H9 (cell line): ENCODE data around the gene RALY. TPM values are rescaled to one million over a fixed set of nuclear protein-coding genes. Genes with fewer than 3 reads are reported as not detected.

Experiments used
- DNase-seq: peaks from one replicate; pipeline ENCODE4 v3.0.0-alpha.2; 2017
- H2AFZ ChIP-seq: one replicate; pipeline ENCODE4 v1.6.1; 2013; ENCODE audit warnings: mild to moderate bottlenecking, low read length, control low read depth, moderate library complexity
- H2AK5ac ChIP-seq: 2 replicates; pipeline ENCODE4 v1.6.1; 2013; ENCODE audit warnings: low read length, control low read depth, mixed read lengths; ENCODE audit not compliant: insufficient read length
- H2BK120ac ChIP-seq: one replicate; pipeline ENCODE4 v1.6.1; 2013; ENCODE audit warnings: low read depth, mild to moderate bottlenecking, low read length, control low read depth, inconsistent platforms; ENCODE audit not compliant: poor library complexity, severe bottlenecking
- H2BK12ac ChIP-seq: 2 replicates; pipeline ENCODE4 v1.6.1; 2013; ENCODE audit warnings: low read length, control low read depth, mixed read lengths, low read depth; ENCODE audit not compliant: insufficient read length
- H2BK15ac ChIP-seq: 2 replicates; pipeline ENCODE4 v1.6.1; 2013; ENCODE audit warnings: low read depth, low read length, control low read depth
- H2BK20ac ChIP-seq: one replicate; pipeline ENCODE4 v1.6.1; 2013; ENCODE audit warnings: low read depth, mild to moderate bottlenecking, low read length, control low read depth, inconsistent platforms; ENCODE audit not compliant: poor library complexity, severe bottlenecking
- H2BK5ac ChIP-seq: 2 replicates; pipeline ENCODE4 v1.6.1; 2013; ENCODE audit warnings: low read length, control low read depth, mixed read lengths; ENCODE audit not compliant: insufficient read length
- H3K14ac ChIP-seq: 2 replicates; pipeline ENCODE4 v1.6.1; 2013; ENCODE audit warnings: low read length, control low read depth; ENCODE audit not compliant: insufficient read depth
- H3K18ac ChIP-seq: 2 replicates; pipeline ENCODE4 v1.6.1; 2013; ENCODE audit warnings: low read depth, mild to moderate bottlenecking, mixed read lengths, low read length, control low read depth; ENCODE audit not compliant: insufficient read length
- H3K23ac ChIP-seq: 2 replicates; pipeline ENCODE4 v1.6.1; 2013; ENCODE audit warnings: low read length, control low read depth, mixed read lengths, low read depth; ENCODE audit not compliant: insufficient read length
- H3K23me2 ChIP-seq: 2 replicates; pipeline ENCODE4 v1.6.1; 2013; ENCODE audit warnings: low read depth, mild to moderate bottlenecking, mixed read lengths, low read length, control low read depth; ENCODE audit not compliant: insufficient read length, poor library complexity, severe bottlenecking
- H3K27ac ChIP-seq: 2 replicates; pipeline ENCODE4 v1.5.1; 2013; ENCODE audit warnings: low read length, control low read depth, mixed read lengths, low read depth; ENCODE audit not compliant: insufficient read length
- H3K27me3 ChIP-seq: 2 replicates; pipeline ENCODE4 v1.6.1; 2013; ENCODE audit warnings: low read length, control low read depth, inconsistent platforms; ENCODE audit not compliant: insufficient read depth
- H3K4ac ChIP-seq: 2 replicates; pipeline ENCODE4 v1.6.1; 2013; ENCODE audit warnings: low read depth, mild to moderate bottlenecking, control low read depth, inconsistent platforms, low read length, moderate library complexity
- H3K4me1 ChIP-seq: 2 replicates; pipeline ENCODE4 v1.6.1; 2013; ENCODE audit warnings: low read length, control low read depth, inconsistent platforms; ENCODE audit not compliant: insufficient read depth
- H3K4me2 ChIP-seq: 2 replicates; pipeline ENCODE4 v1.6.1; 2013; ENCODE audit warnings: low read length, control low read depth, mixed read lengths; ENCODE audit not compliant: insufficient read length, insufficient read depth
- H3K56ac ChIP-seq: 2 replicates; pipeline ENCODE4 v1.6.1; 2013; ENCODE audit warnings: low read depth, mild to moderate bottlenecking, mixed read lengths, low read length, control low read depth; ENCODE audit not compliant: insufficient read length
- H3K79me1 ChIP-seq: 2 replicates; pipeline ENCODE4 v1.6.1; 2013; ENCODE audit warnings: low read depth, mild to moderate bottlenecking, moderate library complexity, low read length, control low read depth, inconsistent platforms; ENCODE audit not compliant: insufficient read depth, poor library complexity, severe bottlenecking
- H3K79me2 ChIP-seq: 2 replicates; pipeline ENCODE4 v1.6.1; 2013; ENCODE audit warnings: low read length, control low read depth, inconsistent platforms; ENCODE audit not compliant: insufficient read depth
- H3K9ac ChIP-seq: 2 replicates; pipeline ENCODE4 v1.6.1; 2013; ENCODE audit warnings: low read length, control low read depth, mixed read lengths; ENCODE audit not compliant: insufficient read length; ENCODE audit errors: extremely low read depth
- H3K9me3 ChIP-seq: one replicate; pipeline ENCODE4 v1.6.1; 2013; ENCODE audit warnings: low read depth, low read length, inconsistent platforms; ENCODE audit not compliant: control insufficient read depth
- H3T11ph ChIP-seq: one replicate; pipeline ENCODE4 v1.6.1; 2013; ENCODE audit warnings: mild to moderate bottlenecking, low read length, control low read depth, inconsistent platforms
- H4K20me1 ChIP-seq: one replicate; pipeline ENCODE4 v1.6.1; 2013; ENCODE audit not compliant: control insufficient read depth, insufficient read length, insufficient read depth
- H4K5ac ChIP-seq: 2 replicates; pipeline ENCODE4 v1.6.1; 2013; ENCODE audit warnings: low read depth, mild to moderate bottlenecking, mixed read lengths, low read length, control low read depth; ENCODE audit not compliant: insufficient read length
- H4K8ac ChIP-seq: replicated peaks from 2 replicates; pipeline ENCODE4 v1.6.1; 2013; ENCODE audit warnings: low read length, control low read depth, mixed read lengths, low read depth; ENCODE audit not compliant: insufficient read length
- H4K91ac ChIP-seq: 2 replicates; pipeline ENCODE4 v1.6.1; 2013; ENCODE audit warnings: low read depth, mild to moderate bottlenecking, moderate library complexity, mixed read lengths, low read length, control low read depth; ENCODE audit not compliant: insufficient read length
- H3K27ac Mint-ChIP-seq, 3 experiments: 2 replicates in 2 of 3; 3 replicates in 1 of 3; pipeline ENCODE4 v1.8.0; 2020 to 2021; ENCODE audit warnings: mixed read lengths in 3 of 3, mild to moderate bottlenecking in 1 of 3, moderate library complexity in 1 of 3
- H3K27me3 Mint-ChIP-seq: 2 replicates; pipeline ENCODE4 v1.8.0; 2021; ENCODE audit warnings: low read depth, mild to moderate bottlenecking, moderate library complexity, mixed read lengths
- H3K36me3 Mint-ChIP-seq, 3 experiments: 2 replicates in 2 of 3; 3 replicates in 1 of 3; pipeline ENCODE4 v1.8.0; 2020 to 2021; ENCODE audit warnings: low read depth in 3 of 3, mixed read lengths in 3 of 3; ENCODE audit not compliant: insufficient read depth in 1 of 3
- H3K4me1 Mint-ChIP-seq, 2 experiments: 2 replicates each; pipeline ENCODE4 v1.8.0; 2020; ENCODE audit warnings: mixed read lengths in 2 of 2
- H3K4me3 Mint-ChIP-seq, 2 experiments: 2 replicates in 1 of 2; 3 replicates in 1 of 2; pipeline ENCODE4 v1.8.0; 2020 to 2021; ENCODE audit warnings: mild to moderate bottlenecking in 2 of 2, mixed read lengths in 2 of 2, moderate library complexity in 1 of 2
- H3K9me3 Mint-ChIP-seq, 2 experiments: 2 replicates in 1 of 2; 3 replicates in 1 of 2; pipeline ENCODE4 v1.8.0; 2020; ENCODE audit warnings: mild to moderate bottlenecking in 2 of 2, mixed read lengths in 2 of 2, moderate library complexity in 1 of 2
- WGBS: extraction: QIAGEN DNeasy Blood & Tissue Kit; methylation state at CpG from one replicate; pipeline ENCODE4 v1.1.7; 2013; ENCODE audit warnings: missing lambda C conversion rate, low lambda C conversion rate, mixed read lengths; ENCODE audit not compliant: insufficient read length; ENCODE audit errors: extremely low coverage; 5-methylcytosine and 5-hydroxymethylcytosine counted together
- total RNA-seq: library from RNA; stranded (reverse); gene quantifications from 2 replicates; pipeline ENCODE4 v1.2.1, GENCODE V29; 2021
- TF ChIP-seq, protein P1 (sequence below): fragments of 200-600 bp; sonication (generic); conservative IDR thresholded peaks from 3 replicates; pipeline ENCODE4 v1.8.0; 2021; ENCODE audit warnings: antibody characterized with exemption, mild to moderate bottlenecking

The RALY gene
- total RNA-seq, 1 experiment from 2014 or later: 199 TPM

DNA sequence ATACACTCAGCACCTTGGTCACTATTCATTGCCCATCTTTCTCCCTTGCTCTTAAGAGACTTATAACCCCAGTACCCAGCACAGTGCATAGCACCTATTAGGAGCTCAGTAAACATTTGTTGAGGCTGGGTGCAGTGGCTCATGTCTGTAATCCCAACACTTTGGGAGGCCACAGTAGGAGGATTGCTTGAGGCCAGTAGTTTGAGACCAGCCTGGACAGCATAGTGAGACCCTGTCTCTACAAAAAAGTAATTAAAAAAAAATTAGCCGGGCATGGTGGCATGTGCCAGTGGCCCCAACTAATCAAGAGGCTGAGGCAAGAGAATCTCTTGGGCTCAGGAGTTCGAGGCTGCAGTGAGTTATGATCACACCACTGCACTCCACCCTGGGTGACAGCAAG lies 126.5 kb downstream of the RALY start:
- Histone ChIP-seq H3K9ac (no peak overlapping the region), H4K5ac (no peak overlapping the region), H3K23ac (no peak overlapping the region), H4K8ac (no peak overlapping the region), H3K18ac (no peak overlapping the region), H3K27me3 (no peaks in the 10 kb centered on the region), H2BK120ac (no peak overlapping the region), H3K4me2 (no peak overlapping the region), H2AK5ac (no peak overlapping the region), H3K23me2 (no peaks in the 10 kb centered on the region), H3K9me3 (no peaks in the 10 kb centered on the region), H3K4me1 (no peaks in the 10 kb centered on the region), H3K56ac (no peak overlapping the region), H2BK5ac (no peak overlapping the region), H3K79me2 (no peaks in the 10 kb centered on the region), H2BK12ac (no peak overlapping the region), H3K27ac (no peak overlapping the region), H2BK20ac (no peak overlapping the region), H2AFZ (no peak overlapping the region), H4K91ac (no peak overlapping the region), H3K4ac (no peak overlapping the region), H3T11ph (no peak overlapping the region), H3K79me1 (no peaks in the 10 kb centered on the region), H4K20me1 (no peaks in the 10 kb centered on the region), H2BK15ac (no peak overlapping the region), H3K14ac (no peak overlapping the region)
- no CpG with 5 or more reads among the region's 2 CpGs for WGBS
- H3K4me1 Mint-ChIP-seq: no peaks in the 10 kb centered on the region
- no peak overlapping the region for H3K4me3 Mint-ChIP-seq
- no peak for DNase-seq
- H3K9me3 Mint-ChIP-seq: no peaks in the 10 kb centered on the region
- H3K36me3 Mint-ChIP-seq: no peaks in the 10 kb centered on the region
- peaks cover 20% of the 10 kb centered on the region for H3K27me3 Mint-ChIP-seq
- H3K27ac Mint-ChIP-seq: no peak overlapping the region
- TF ChIP-seq, protein P1, sequence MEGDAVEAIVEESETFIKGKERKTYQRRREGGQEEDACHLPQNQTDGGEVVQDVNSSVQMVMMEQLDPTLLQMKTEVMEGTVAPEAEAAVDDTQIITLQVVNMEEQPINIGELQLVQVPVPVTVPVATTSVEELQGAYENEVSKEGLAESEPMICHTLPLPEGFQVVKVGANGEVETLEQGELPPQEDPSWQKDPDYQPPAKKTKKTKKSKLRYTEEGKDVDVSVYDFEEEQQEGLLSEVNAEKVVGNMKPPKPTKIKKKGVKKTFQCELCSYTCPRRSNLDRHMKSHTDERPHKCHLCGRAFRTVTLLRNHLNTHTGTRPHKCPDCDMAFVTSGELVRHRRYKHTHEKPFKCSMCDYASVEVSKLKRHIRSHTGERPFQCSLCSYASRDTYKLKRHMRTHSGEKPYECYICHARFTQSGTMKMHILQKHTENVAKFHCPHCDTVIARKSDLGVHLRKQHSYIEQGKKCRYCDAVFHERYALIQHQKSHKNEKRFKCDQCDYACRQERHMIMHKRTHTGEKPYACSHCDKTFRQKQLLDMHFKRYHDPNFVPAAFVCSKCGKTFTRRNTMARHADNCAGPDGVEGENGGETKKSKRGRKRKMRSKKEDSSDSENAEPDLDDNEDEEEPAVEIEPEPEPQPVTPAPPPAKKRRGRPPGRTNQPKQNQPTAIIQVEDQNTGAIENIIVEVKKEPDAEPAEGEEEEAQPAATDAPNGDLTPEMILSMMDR: no peak
